GM12873 (cell line): ENCODE measurements around the gene FNDC3B.

ENCODE experiments used
- CTCF ChIP-seq: IDR thresholded peaks from 2 replicates; pipeline ENCODE4 v1.5.1; 2012; ENCODE audit warnings: low read depth, mild to moderate bottlenecking, moderate library complexity, low read length, control low read depth; ENCODE audit not compliant: insufficient read depth; ENCODE audit errors: missing control alignments

The FNDC3B gene

GRCh38 chr3:172355836-172356235 lies 316.5 kb downstream of the FNDC3B start:
- TF ChIP-seq CTCF: no peak

GRCh38 chr3:172356427-172356826 lies 317.0 kb downstream of the FNDC3B start:
- TF ChIP-seq CTCF: no peak

- TF ChIP-seq CTCF: no peak
These were observed 318.7 kb downstream of the FNDC3B start for GRCh38 chr3:172357850-172358754.

- no peak for TF ChIP-seq CTCF
These were observed 319.9 kb downstream of the FNDC3B start for GRCh38 chr3:172359231-172359630.

GRCh38 chr3:172359996-172360395 lies 320.6 kb downstream of the FNDC3B start:
- TF ChIP-seq CTCF: no peak

- TF ChIP-seq CTCF: no peak
These were observed 323.2 kb downstream of the FNDC3B start for GRCh38 chr3:172362583-172362982.

GRCh38 chr3:172364374-172365027 lies 325.1 kb downstream of the FNDC3B start:
- TF ChIP-seq CTCF: no peak
